Hematopoietic multipotent progenitor cell treated with erythropoietin and hydrocortisone succinate and interleukin-3 and kit ligand, for 17 days (in vitro differentiated cells): Measurements from ENCODE around the gene DPP9.
"Not testable (repeated sequence)": the region's sequence is repeated elsewhere in the genome, so short reads cannot be mapped to it uniquely, and the experiment has no call there.

ENCODE experiments used
- DNase-seq: peaks from one replicate; pipeline ENCODE4 v3.0.0-alpha.2; 2015; ENCODE audit warnings: low spot score

Gene DPP9

GRCh38 chr19:4723595-4724514 lies at the start of gene DPP9:
DPP9 (minus strand) TSS chr19:4723842; CDS start chr19:4719906, 3,936 bp downstream.
- peak; percentile 98 for DNase-seq

GRCh38 chr19:4773047-4773640 lies 49.5 kb upstream of the DPP9 start:
- no peak for DNase-seq

DNA sequence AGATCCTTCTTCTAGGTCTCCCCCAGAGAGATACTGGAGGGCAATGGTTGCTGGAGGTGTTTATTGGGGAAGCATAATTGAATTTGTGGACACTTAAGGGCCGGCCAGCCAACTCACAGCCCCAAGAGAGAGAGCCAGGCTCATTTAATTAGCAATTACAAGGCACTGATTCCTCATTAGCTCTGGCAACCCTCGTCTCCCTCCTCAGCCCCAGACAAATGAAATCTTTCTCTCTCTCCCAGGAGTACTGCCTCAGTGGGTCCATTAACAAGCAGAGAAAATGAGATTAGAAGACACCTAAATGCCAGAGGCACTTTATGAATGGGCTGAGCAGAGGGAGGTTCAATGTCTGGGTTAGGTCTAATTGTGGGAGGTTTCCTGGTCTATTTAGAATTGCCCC lies 48.9 kb upstream of the DPP9 start:
- no peak for DNase-seq

GRCh38 chr19:4768934-4769777 lies 45.5 kb upstream of the DPP9 start:
- peak; percentile 31 for DNase-seq

DNA sequence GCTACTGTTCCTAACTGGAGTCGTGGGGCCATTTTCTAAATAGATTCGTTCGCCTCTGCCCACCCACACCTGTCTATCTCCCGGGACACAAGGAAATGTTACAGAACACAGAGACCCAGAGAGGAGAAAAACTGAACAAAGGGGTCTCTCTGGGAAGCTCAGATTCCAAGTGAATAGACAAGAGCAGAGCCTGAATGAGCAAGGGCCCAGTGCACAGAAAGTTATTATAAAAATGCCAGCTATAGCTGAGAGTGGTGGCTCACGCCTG lies 40.7 kb upstream of the DPP9 start:
- DNase-seq: no peak

- DNase-seq: peak; percentile 5
Observed at GRCh38 chr19:4763021-4763420, 39.4 kb upstream of the DPP9 start.

GRCh38 chr19:4760285-4760650 lies 36.6 kb upstream of the DPP9 start:
- DNase-seq: no peak

DNA sequence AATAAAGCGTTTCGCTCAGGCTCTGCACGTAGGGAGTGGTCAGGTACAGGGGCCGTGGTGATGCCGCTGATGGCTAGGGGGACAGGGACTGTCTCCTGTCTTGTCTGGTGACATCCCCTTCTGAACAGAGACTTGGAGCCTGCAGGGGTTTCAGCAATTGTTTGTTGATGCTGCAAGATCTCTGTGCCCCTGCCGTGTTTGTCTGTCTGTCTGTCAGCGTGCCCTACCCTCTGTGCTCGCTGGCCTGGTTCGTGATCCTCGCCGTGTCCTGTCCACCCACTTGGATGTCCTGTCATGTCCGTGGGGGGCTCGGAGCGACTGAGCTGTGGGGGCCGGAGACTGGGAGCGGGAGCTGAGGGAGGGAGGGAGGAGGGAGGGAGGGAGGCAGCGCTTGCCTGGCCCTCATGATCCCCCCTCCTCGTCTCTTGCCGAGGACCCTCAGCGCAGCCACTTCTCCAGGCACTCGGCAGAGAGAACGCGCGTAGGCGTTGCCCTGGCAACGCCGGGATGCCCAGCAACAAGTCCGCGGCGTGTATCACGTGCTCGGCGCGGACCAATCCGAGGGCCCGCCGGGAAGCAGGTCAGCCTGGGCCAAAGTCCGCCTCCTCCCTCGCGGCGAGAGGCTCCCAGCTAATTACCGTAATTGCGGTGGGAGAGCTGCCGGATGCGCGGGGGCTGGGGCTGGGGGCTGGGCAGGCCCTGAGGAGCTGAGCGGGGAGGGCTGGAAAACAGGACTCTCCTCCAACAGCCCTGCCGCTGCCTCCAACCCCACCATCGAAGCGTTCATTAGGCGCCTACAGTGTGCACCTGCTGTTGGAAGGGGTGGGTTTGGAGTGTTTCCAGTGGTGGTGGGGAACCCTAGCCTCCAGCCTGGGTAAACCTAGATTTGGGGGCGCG lies 36.0 kb upstream of the DPP9 start:
- peak; percentile 28 for DNase-seq

DNA sequence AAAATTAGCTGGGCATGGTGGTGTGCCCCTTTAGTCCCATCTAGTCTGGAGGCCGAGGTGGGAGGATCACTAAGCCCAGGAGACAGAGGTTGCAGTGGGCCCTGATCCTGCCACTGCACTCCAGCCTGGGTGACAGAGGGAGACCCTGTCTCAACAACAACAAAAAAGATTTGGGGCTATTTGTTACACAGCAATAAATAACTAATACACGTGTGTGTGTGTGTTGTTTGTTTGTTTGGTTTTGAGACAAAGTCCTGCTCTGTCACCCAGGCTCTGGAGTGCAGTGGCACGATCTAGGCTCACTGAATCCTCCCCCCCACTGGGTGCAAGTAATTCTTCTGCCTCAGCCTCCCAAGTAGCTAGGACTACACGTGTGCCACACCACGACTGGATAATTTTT lies 35.0 kb upstream of the DPP9 start:
- no peak for DNase-seq

GRCh38 chr19:4758082-4758481 lies 34.4 kb upstream of the DPP9 start:
- no peak for DNase-seq

- no peak for DNase-seq
Observed at GRCh38 chr19:4755459-4755858, 31.8 kb upstream of the DPP9 start.

DNA sequence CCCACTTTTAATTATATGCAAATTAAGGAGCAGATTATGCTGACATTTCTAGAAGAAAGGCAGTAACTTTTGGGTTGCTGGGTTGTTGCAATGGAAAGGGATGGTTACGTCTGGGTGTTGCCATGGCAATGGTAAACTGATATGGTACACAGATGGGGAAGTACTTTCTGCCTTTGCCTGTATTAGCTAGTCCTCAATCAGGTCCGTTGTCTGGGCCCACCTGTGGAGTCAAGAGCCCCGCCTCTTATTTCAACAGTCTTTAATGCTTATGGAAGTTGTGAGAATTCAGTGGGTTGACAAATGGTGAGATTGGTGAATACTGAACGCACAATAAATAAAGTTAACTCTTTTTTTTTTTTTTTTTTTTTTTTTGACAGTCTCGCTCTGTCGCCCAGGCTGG lies 30.6 kb upstream of the DPP9 start:
- DNase-seq: no peak

DNA sequence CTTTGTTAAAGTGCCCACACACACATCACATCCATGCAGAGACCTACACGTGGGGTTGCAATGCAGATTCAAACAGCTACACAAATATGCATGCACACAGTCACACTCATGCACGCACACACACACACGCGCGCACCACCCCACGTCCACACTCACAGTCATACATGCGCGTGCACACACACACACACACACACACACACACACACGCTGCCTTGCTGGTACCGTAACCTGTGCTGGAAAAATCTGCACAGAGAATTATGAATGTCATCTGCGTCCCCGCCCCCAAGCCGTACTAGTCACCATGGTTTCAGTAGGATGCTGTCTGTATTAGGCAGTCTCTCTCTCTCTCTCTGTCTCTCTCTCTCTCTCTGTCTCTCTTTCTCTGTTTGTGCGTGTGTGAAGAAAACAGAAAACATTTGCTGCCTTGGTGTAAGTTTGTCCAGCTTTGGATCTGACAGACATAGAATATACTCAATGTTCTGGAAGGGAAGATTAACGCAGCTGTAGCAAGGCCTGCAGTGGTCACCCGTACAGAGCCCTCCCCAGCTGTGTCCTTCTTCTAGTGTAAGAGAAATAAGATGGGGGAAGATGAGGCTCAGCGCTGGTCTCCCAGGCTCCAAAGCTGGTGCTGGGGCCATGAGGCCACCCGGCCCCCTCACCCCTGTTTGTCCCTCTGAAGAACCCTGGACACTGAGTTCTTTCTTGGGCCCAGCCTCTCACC lies 26.4 kb upstream of the DPP9 start:
- DNase-seq: no peak

- no peak for DNase-seq
Observed at GRCh38 chr19:4748589-4748988, 24.9 kb upstream of the DPP9 start.

DNA sequence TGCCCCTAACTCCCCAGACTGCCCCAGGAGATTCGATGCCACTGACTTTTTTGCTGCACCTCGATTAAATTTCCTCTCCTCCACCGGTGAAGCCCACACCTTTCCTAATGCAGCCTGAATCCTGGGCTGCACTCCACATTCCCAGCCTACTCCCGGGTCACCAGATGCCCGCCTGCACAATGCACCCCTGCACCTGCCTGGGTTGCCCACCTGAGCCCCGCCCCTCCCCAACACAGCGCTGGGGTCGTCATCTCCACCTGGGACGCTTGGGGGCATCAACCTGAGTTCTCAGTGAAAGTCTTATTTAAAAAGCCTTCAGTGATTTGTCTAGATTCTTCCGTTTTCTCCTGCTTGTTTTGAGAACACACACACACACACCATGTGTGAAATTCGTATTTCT lies 24.5 kb upstream of the DPP9 start:
- no peak for DNase-seq

GRCh38 chr19:4745986-4746385 lies 22.3 kb upstream of the DPP9 start:
- no peak for DNase-seq

- DNase-seq: not testable (repeated sequence)
Observed at GRCh38 chr19:4745175-4745574, 21.5 kb upstream of the DPP9 start.

DNA sequence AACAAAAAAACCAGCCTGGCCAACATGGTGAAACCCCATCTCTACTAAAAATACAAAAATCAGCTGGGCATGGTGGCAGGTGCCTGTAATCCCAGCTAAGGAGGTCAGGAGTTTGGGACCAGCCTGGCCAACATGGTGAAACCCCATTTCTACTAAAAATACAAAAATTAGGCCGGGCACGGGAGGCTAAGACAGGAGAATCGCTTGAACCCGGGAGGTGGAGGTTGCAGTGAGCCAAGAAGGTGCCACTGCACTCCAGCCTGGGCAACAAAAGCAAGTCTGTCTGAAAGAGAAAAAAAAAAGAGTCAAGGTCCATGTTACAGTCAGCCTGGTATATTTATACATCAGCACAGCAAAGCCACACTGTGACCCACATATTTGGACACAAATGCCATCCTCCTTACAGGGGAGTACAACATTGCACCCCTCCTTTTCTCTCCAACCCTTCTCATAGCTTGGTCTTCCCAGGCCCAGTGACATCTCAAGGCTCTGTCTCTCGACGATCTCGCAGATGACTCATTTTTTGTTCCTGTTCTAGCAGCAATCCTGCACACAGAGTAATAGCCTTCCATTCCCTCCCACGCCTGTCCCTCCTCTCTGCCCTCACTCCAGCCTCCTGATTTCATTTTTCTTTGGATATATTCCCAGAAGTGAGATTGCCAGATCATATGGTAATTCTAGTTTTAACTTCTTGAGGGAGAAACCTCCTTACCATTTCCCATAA lies 21.0 kb upstream of the DPP9 start:
- no peak for DNase-seq

GRCh38 chr19:4742723-4743646 lies 19.3 kb upstream of the DPP9 start:
- no peak for DNase-seq
